CD4-positive, alpha-beta T cell treated with Interleukin-12 subunit alpha and Interleukin-12 subunit beta, for 1 hour (primary cell): Measurements from ENCODE around the gene DTX3.

ENCODE experiments used
- DNase-seq: peaks from one replicate; pipeline ENCODE4 v3.0.0-alpha.2; 2020

Gene DTX3

DNA sequence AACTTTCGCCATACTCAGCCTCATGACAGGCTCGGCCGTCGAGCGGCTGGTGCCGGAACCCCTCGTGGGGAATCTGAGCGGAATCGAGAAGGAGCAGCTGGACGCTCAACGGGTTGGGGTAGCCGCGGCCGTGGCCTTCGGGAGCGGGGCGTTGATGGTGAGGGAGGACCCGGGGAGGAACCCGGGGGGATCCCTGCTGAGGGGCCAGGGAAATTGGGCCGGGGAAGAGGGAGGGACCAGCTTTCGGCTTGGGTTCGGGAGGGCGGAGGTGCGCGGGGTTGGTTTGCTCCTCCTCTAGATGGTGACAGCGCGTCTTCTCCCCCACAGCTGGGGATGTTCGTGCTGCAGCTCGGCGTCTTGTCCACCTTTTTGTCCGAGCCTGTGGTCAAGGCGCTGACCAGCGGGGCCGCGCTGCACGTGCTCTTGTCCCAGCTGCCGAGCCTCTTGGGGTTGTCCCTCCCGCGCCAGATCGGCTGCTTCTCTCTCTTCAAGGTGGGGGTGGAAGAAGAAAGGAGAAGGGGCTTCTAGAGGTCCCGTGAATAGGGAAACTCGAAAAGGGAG is 16.4 kb downstream of the DTX3 start:
- DNase-seq, result no peak

- peak; percentile 61 for DNase-seq
Observed at GRCh38 chr12:57621497-57622292, 17.1 kb downstream of the DTX3 start.

DNA sequence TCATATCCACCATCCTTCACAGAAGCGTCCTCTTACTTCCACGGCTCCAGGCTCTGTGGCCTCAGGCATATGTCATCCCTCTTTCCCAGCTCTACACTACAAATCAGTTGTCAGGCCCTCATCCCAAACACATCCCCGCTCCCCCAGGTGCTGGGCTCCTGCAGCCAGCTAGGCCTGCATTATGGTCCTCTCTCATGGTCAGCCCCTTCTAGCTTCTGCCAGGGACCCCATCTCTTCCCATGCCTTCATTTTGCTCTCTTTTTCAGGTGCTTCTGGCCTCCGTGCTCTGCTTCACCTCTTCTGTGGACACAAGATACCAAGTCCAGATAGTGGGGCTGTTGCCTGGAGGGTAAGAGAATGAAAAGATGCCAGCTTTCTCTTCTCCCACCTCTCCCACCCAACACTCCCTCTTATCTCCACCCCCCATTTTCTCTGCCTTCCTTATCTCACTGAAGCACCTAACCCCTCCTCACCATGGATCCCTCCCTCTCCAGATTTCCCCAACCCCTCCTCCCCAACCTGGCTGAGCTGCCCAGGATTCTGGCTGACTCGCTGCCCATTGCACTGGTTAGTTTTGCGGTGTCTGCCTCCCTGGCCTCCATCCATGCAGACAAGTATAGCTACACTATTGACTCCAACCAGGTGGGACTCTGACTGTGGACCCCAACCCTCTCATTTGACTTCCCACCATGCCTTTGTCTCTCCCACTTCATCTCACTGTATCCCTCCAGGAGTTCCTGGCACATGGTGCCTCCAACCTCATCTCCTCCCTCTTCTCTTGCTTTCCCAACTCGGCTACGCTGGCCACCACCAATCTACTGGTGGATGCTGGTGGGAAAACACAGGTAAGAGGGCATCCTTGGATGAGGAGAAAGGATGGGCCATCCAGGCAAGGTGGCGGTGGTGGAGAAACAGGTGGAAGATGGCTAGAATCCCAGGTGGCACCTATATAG is 17.9 kb downstream of the DTX3 start:
- DNase-seq, result no peak

- DNase-seq, result no peak
Observed at GRCh38 chr12:57623385-57623784, 18.8 kb downstream of the DTX3 start.

DNA sequence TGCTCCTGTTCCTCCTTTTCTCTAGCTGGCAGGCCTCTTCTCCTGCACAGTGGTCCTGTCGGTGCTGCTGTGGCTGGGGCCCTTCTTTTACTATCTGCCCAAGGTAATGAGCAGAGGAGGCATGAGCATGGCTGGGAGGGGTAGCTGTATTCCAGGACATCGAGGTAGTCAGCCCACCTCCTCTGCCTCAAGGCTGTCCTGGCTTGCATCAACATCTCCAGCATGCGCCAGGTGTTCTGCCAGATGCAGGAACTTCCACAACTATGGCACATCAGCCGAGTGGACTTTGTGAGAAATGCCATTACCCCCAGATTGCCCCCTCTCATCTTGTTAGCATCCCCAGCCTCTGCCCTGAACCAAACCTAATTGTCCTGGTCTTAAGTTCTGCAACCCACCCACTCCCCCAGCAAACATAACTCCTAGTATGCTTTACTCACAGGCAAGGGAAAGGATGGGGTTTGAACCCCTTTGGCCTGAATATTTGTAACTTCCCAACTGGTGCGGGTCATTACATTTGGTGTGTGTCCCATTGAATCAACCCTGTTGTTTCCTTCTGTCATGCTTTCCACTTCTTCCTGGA is 19.3 kb downstream of the DTX3 start:
- no peak for DNase-seq

DNA sequence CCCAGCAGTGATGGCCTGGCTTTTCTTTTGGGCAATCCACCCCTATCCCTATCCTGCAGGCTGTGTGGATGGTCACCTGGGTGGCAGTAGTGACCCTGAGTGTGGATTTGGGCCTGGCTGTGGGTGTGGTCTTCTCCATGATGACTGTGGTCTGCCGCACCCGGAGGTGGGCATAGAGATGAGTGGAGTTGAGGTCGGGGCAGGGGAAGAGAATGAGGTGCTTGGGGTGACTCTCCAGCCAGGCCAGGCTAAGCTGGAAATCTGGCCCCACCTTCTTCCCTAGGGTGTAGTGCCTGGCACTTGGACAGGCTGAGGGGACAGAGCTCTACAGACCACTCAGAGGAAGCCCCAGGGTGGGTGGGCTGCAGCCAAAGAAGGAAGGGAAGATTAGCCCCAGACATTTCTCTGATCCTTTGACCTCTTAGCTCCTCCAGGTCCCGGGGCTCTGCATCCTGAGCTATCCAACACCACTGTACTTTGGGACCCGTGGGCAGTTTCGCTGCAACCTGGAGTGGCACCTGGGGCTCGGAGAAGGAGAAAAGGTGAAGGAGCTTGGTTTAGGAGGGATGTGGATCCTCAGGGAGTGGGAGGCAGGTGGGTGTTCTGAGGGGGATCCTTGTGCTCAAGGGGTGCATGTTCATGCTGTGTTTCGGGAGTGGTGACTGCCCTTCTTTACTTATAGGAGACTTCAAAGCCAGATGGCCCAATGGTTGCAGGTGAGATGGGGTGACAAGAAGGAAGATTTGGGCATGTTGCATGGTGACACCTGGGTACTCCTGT is 20.0 kb downstream of the DTX3 start:
- DNase-seq, result no peak

DNA sequence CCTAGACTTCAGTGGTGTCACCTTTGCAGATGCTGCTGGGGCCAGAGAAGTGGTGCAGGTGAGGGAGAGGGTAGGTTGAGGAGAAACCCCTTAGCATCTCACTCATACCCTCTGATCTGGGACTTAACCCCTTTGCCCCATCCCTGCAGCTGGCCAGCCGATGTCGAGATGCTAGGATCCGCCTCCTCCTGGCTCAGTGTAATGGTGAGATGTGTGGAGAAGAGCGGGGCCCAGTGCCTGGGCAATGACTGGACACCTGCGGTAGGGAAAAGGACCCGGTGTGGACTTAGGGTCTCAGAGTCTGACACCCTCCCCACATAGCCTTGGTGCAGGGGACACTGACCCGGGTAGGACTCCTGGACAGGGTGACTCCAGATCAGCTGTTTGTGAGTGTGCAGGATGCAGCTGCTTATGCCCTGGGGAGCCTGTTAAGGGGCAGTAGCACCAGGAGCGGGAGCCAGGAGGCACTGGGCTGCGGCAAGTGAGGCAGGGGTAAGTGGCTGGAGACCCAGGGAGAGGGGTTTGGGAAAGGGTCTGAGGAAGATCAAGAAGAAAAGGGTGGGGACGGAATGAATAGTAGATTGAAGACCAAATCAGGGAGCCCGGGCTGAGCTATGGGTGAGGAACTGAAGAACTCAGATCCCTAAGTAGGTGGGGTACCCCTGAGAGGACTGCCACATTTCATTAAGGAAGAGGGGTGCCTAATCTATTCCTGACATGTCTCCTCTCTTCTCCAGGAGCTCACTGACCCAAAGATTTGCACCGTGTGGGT is 20.8 kb downstream of the DTX3 start:
- DNase-seq, result no peak

GRCh38 chr12:57626111-57626920 is 21.7 kb downstream of the DTX3 start:
- DNase-seq, result no peak

DNA sequence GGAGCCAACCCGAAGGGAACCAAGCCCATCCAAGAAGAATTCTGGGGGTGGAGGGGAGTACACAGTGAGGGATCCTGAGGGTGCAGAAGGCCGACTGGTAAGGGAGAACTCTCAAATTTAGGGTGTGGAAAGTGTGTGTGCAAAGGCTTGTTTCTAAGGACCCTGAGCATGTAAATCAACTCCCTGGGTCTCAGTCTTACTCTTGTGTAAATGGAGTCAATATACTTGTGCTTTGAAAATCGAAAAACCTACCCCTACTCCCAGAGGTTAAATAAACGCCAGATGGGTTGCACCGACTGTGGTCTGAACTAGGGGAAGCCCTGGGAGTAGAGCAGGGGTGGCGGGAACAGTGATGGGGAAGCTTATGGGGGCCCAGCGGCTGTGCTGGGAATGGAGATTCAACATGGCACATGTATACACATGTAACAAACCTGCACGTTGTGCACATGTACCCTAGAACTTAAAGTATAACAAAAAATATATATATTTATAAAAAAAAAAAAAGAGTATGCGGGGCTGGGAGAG is 22.4 kb downstream of the DTX3 start:
- DNase-seq, result no peak

- DNase-seq, result no peak
Observed at GRCh38 chr12:57627501-57628279, 23.1 kb downstream of the DTX3 start.

DNA sequence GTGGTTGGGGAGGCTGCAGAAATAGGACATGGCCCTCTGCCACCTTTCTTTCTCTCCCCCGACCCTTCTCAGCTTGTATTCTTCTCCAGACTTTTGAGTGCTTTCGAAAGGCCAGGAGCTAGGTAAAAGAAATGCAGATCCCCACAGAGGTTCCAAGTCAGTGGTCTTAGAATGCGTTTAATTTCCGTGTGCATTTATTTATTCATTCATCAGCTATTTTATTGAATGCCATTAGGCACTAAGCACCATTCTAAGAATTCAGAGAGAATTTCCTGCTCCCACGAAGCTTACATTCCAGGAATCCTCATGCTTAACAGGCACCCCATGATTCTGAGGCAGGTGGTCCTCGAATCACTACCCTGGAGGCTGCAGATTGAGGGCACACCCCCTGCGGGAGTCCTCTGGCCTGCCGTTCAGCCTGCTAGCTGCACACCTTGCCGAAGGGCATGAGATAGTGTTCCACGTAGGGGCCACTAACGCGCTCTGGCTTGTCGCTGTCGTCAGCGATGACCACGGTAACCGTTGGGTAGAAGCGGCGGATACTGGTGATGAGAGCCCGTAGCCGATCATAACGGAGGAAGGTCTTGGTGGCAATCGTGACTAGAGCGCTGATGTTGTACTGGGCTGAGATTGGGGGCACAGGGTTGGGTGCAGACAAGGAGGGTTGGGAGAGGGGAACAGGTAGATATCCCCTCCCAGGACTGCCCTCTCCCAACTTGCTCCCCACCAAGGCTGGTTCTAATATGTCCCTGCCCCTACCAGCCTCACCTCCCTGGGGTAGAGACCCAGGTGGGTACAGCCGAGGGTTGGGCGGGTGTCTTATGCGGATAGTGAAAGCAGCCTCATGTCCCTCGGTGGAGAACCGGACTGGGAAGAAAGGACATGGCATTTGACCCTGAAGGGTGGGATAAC is 23.9 kb downstream of the DTX3 start:
- no peak for DNase-seq

DNA sequence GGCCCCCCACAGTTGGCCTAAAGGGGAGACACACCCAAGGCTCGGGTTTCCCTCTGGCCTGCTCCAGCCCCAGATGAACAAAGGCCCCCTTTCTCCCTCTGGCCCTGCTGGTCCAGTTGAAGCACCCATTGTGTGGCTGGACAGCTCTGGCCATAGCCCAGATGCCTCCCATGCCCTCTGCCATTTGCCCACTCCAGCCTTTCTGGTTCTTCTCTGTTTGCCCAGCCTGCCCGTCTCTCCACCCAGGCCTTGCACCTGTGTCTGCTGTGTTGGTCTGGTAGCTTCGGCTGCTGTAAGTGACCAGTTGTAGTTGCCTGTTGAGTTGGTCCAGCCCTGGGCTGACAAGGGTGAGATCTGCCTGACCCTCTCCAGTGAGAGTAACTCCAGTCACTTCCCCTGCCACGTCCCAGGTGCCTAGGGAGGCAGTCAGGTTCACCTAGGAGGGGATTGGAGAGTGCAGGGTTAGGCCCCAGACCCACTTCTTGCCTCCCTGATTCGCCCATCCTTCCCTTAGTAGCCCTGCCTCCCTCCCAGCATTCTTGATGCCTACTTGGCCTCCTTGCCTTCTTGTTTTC is 25.4 kb downstream of the DTX3 start:
- DNase-seq, result no peak

GRCh38 chr12:57630891-57631433 is 26.3 kb downstream of the DTX3 start:
- no peak for DNase-seq

DNA sequence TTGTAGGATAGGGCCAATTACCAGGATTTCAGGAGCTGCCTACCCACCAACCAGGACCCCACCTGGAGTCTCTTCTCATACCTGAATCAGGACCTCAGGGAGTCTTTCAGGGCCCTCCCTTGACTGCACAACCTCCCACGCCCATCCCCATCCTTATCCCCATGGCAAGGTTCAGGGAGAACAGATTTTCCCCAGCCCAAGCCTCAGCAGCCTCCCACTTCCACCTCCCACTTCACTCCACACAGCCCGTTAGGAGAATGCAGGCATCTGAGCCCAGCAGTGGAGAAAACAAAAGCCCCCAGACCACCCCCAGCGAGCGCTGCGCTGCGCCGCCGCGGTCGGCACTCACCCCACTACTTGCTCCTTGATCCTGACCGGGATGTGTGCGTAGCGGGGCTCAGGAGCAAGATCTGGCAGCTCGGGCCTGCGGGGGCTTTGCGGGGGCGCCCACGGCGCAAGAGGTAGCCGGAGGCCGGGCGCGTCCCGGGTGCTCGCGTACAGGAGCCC is 27.0 kb downstream of the DTX3 start:
- DNase-seq, result no peak

- DNase-seq, result no peak
Observed at GRCh38 chr12:57632073-57632957, 27.7 kb downstream of the DTX3 start.
